CD4-positive, alpha-beta T cell (primary cell): Measurements from ENCODE around the gene CAMKK2. TPM values are rescaled to one million over a fixed set of nuclear protein-coding genes. Genes with fewer than 3 reads are reported as not detected.

ENCODE experiments used
- ATAC-seq: fragments of 200-7000 bp; cut with Tn5 transposase; one replicate; pipeline ENCODE4 v1.10.0; 2022; ENCODE audit warnings: mild to moderate bottlenecking; ENCODE audit not compliant: poor library complexity
- CTCF ChIA-PET: fragments of 350-600 bp; sonication (Branson Sonifier 250); formaldehyde crosslinking; loops from one replicate; lab custom pipeline; 2021; ENCODE audit warnings: antibody characterized with exemption, inconsistent platforms; lab: Charles Lee
- POLR2A ChIA-PET: fragments of 350-600 bp; sonication (Branson Sonifier 250); formaldehyde crosslinking; loops from one replicate; lab custom pipeline; 2021; ENCODE audit warnings: antibody characterized with exemption, inconsistent platforms; lab: Charles Lee
- DNase-seq, 14 experiments: peaks; one replicate each; pipeline ENCODE4 v3.0.0-alpha.2; 2013 to 2020; ENCODE audit warnings: mixed read lengths in 2 of 14
- H3K27ac ChIP-seq, 2 donors: one replicate each; pipeline versions ENCODE4 v1.5.1 to v1.7.0; 2013; ENCODE audit warnings: low read length in 2 of 2, low read depth in 1 of 2, mild to moderate bottlenecking in 1 of 2
- H3K27me3 ChIP-seq, 2 experiments: 1 replicate in 1 of 2; 2 replicates in 1 of 2; pipeline versions ENCODE4 v1.6.1 to v1.7.0; 2013; ENCODE audit warnings: low read length in 2 of 2, control low read depth in 1 of 2, mild to moderate bottlenecking in 1 of 2, moderate library complexity in 1 of 2; ENCODE audit not compliant: insufficient read depth in 2 of 2, control insufficient read depth in 1 of 2
- H3K36me3 ChIP-seq: one replicate; pipeline ENCODE4 v1.6.1; 2013; ENCODE audit warnings: low read length, control low read depth; ENCODE audit not compliant: insufficient read depth
- H3K4me1 ChIP-seq: one replicate; pipeline ENCODE4 v1.6.1; 2013; ENCODE audit warnings: low read length, control low read depth; ENCODE audit not compliant: insufficient read depth
- H3K4me3 ChIP-seq: one replicate; pipeline ENCODE4 v1.5.1; 2013; ENCODE audit warnings: mild to moderate bottlenecking, low read length, moderate library complexity
- H3K9me3 ChIP-seq, 2 experiments: 1 replicate in 1 of 2; 2 replicates in 1 of 2; pipeline versions ENCODE4 v1.6.1 to v1.7.0; 2013; ENCODE audit warnings: low read length in 2 of 2, mild to moderate bottlenecking in 2 of 2, control low read depth in 1 of 2, moderate library complexity in 1 of 2; ENCODE audit not compliant: control insufficient read depth in 1 of 2, insufficient read depth in 1 of 2
- H3K27ac Mint-ChIP-seq: one replicate; pipeline ENCODE4 v1.8.0; 2020; ENCODE audit warnings: mixed read lengths
- H3K27me3 Mint-ChIP-seq: one replicate; pipeline ENCODE4 v1.8.0; 2021; ENCODE audit warnings: mixed read lengths
- H3K36me3 Mint-ChIP-seq: one replicate; pipeline ENCODE4 v1.8.0; 2021; ENCODE audit warnings: low read depth, mixed read lengths
- H3K4me1 Mint-ChIP-seq: one replicate; pipeline ENCODE4 v1.8.0; 2021; ENCODE audit warnings: low read depth, mixed read lengths
- H3K4me3 Mint-ChIP-seq: one replicate; pipeline ENCODE4 v1.8.0; 2020; ENCODE audit warnings: mild to moderate bottlenecking, mixed read lengths
- H3K9me3 Mint-ChIP-seq: one replicate; pipeline ENCODE4 v1.8.0; 2020; ENCODE audit warnings: mixed read lengths
- CTCF ChIP-seq: fragments of 200-600 bp; IDR thresholded peaks from one replicate; pipeline ENCODE4 v1.8.0; 2022; ENCODE audit warnings: antibody characterized with exemption, mild to moderate bottlenecking
- intact Hi-C, 2 experiments: fragments of 100-400 bp; cut with DNase I in 1 of 2; cut with micrococcal nuclease in 1 of 2; formaldehyde crosslinking; loops; one replicate each; pipeline versions ENCODE4 v1.15.1 to v1.9.0; 2023 to 2025; cut with DNase I, micrococcal nuclease
- total RNA-seq, 174 experiments: library from RNA in 2 of 174; stranded (reverse) in 2 of 174; gene quantifications; one replicate each; pipeline ENCODE4 v1.2.3 and lab custom pipeline; 2021 to 2026

Gene CAMKK2
- total RNA-seq, 2 experiments from 2014 or later, result 6.7 to 6.8 TPM

GRCh38 chr12:121331248-121331647 is 34.7 kb upstream of the CAMKK2 start:
- ChIA-PET CTCF (interaction anchor here (1.0 kb wide), 1 partner anchor 13 kb away, joined by 4 read pairs; no protein-coding TSS in a partner anchor), POLR2A (no interaction called here)
- DNase-seq, result no peak
- no peak for ATAC-seq
- TF ChIP-seq CTCF, result no peak
- H3K9me3 Mint-ChIP-seq, result no peaks in the 10 kb centered on the region
- H3K27me3 Mint-ChIP-seq, result no peaks in the 10 kb centered on the region
- H3K4me1 Mint-ChIP-seq, result peaks cover 7% of the 10 kb centered on the region
- H3K27me3 ChIP-seq, result no peaks in the 10 kb centered on the region
- no peak overlapping the region for H3K4me3 Mint-ChIP-seq
- H3K27ac ChIP-seq, result no peak overlapping the region
- intact Hi-C loops, result no loop called here
- no peaks in the 10 kb centered on the region for H3K4me1 ChIP-seq
- no peak overlapping the region for H3K4me3 ChIP-seq
- H3K9me3 ChIP-seq, result no peaks in the 10 kb centered on the region
- H3K27ac Mint-ChIP-seq, result no peak overlapping the region
- peaks cover 95% of the 10 kb centered on the region for H3K36me3 Mint-ChIP-seq
- peaks cover 88% of the 10 kb centered on the region for H3K36me3 ChIP-seq

GRCh38 chr12:121330692-121331091 is 34.2 kb upstream of the CAMKK2 start:
- TF ChIP-seq CTCF, result no peak
- H3K4me3 ChIP-seq, result no peak overlapping the region
- no peaks in the 10 kb centered on the region for H3K4me1 ChIP-seq
- ChIA-PET CTCF (no interaction called here), POLR2A (no interaction called here)
- no peak overlapping the region for H3K27ac ChIP-seq
- Mint-ChIP-seq H3K9me3 (no peaks in the 10 kb centered on the region), H3K36me3 (peaks cover 96% of the 10 kb centered on the region), H3K4me3 (no peak overlapping the region), H3K27ac (no peak overlapping the region), H3K4me1 (peaks cover 7% of the 10 kb centered on the region), H3K27me3 (no peaks in the 10 kb centered on the region)
- no peaks in the 10 kb centered on the region for H3K27me3 ChIP-seq
- no peaks in the 10 kb centered on the region for H3K9me3 ChIP-seq
- ATAC-seq (no peak), DNase-seq (no peak)
- H3K36me3 ChIP-seq, result peaks cover 92% of the 10 kb centered on the region
- intact Hi-C loops, result no loop called here

- Mint-ChIP-seq H3K4me3 (no peak overlapping the region), H3K4me1 (peaks cover 7% of the 10 kb centered on the region), H3K36me3 (peaks cover 93% of the 10 kb centered on the region), H3K27me3 (no peaks in the 10 kb centered on the region), H3K9me3 (no peaks in the 10 kb centered on the region), H3K27ac (no peak overlapping the region)
- H3K36me3 ChIP-seq, result peaks cover 89% of the 10 kb centered on the region
- no peak overlapping the region for H3K27ac ChIP-seq
- TF ChIP-seq CTCF, result no peak
- H3K4me3 ChIP-seq, result no peak overlapping the region
- H3K27me3 ChIP-seq, result no peaks in the 10 kb centered on the region
- CTCF ChIA-PET, result no interaction called here
- no peaks in the 10 kb centered on the region for H3K9me3 ChIP-seq
- H3K4me1 ChIP-seq, result no peaks in the 10 kb centered on the region
- DNase-seq (no peak), ATAC-seq (no peak)
- POLR2A ChIA-PET, result no interaction called here
- intact Hi-C loops, result no loop called here
These were observed 33.7 kb upstream of the CAMKK2 start for GRCh38 chr12:121330195-121330594.
